C4-2B (cell line): ENCODE measurements around the gene TMEM175.

ENCODE experiments used
- H3K27ac ChIP-seq: fragments of 450-650 bp; 2 replicates; pipeline ENCODE4 v1.5.1; 2017
- CTCF ChIP-seq: fragments of 450-650 bp; conservative IDR thresholded peaks from 2 replicates; pipeline ENCODE4 v1.5.1; 2017; ENCODE audit warnings: mild to moderate bottlenecking
- ZFX ChIP-seq: fragments of 450-650 bp; IDR thresholded peaks from 2 replicates; pipeline ENCODE4 v1.6.1; 2017

Gene TMEM175

GRCh38 chr4:951186-951585 is 18.9 kb downstream of the TMEM175 start:
- TF ChIP-seq CTCF (no peak), ZFX (no peak)

GRCh38 chr4:951594-952468 is 19.6 kb downstream of the TMEM175 start:
- no peak for TF ChIP-seq ZFX
- no peak for TF ChIP-seq CTCF
- no peak overlapping the region for H3K27ac ChIP-seq

More at GRCh38 chr4:951186-951585, 18.9 kb downstream of the TMEM175 start:
- no peak overlapping the region for H3K27ac ChIP-seq

GRCh38 chr4:952881-953573 is 20.8 kb downstream of the TMEM175 start:
- TF ChIP-seq ZFX (no peak), CTCF (no peak)
- no peak overlapping the region for H3K27ac ChIP-seq

GRCh38 chr4:953574-953915 is 21.3 kb downstream of the TMEM175 start:
- TF ChIP-seq ZFX: no peak
- no peak for TF ChIP-seq CTCF
- no peak overlapping the region for H3K27ac ChIP-seq

- TF ChIP-seq ZFX (no peak), CTCF (no peak)
- H3K27ac ChIP-seq: no peak overlapping the region
Measured at GRCh38 chr4:954211-955020, 22.2 kb downstream of the TMEM175 start.

- H3K27ac ChIP-seq: no peak overlapping the region
- TF ChIP-seq ZFX: no peak
- no peak for TF ChIP-seq CTCF
Measured at GRCh38 chr4:955161-955921, 23.1 kb downstream of the TMEM175 start.
